ENCODE results near the gene TNRC6B. TPM values are rescaled to one million over a fixed set of nuclear protein-coding genes. Genes with fewer than 3 reads are reported as not detected.
A peak's percentile ranks its signal among the peaks of the same experiment; 100 is the strongest.

The TNRC6B gene
- total RNA-seq, 6 experiments from 2014 or later, result 30.8 to 36.3 (median 34.3) TPM

DNA sequence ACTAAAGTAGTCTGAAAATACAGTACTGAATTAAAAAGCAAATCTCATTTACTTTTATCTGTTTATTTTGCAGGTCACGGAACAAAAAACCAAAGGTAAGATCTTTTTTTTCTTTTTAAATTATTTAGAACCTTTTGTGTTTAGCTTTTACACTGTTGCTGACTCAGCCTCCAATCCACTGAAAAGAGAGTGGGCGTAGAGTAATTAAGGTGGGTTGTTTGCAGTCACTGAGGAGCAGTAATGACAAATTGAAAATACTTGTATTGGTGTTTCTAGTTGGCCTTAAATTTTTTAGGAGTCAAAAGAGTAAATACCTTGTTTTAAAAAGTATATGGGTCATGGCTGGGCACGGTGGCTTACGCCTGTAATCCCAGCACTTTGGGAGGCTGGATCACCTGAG lies 73.4 kb downstream of the TNRC6B start:
- peaks cover 12% of the 10 kb centered on the region; the same call in 1 of the 2 replicates for H3K4me1 Mint-ChIP-seq (ENCODE audit: low read depth)
- no peaks in the 10 kb centered on the region; the same call in 1 of the 2 replicates for H3K27me3 Mint-ChIP-seq (ENCODE audit: insufficient read depth)

GRCh38 chr22:40252146-40252545 lies 74.4 kb downstream of the TNRC6B start:
- Mint-ChIP-seq H3K27ac (no peak overlapping the region), H3K9me3 (no peaks in the 10 kb centered on the region), H3K36me3 (ENCODE audit: low read depth) (peaks cover 24% of the 10 kb centered on the region), H3K4me3 (no peak overlapping the region), H3K4me1 (ENCODE audit: low read depth) (peaks cover 22% of the 10 kb centered on the region; the same call in 1 of the 2 replicates), H3K27me3 (ENCODE audit: insufficient read depth) (no peaks in the 10 kb centered on the region; the same call in 1 of the 2 replicates)
- DNase-seq, result no peak
- TF ChIP-seq, protein P1, sequence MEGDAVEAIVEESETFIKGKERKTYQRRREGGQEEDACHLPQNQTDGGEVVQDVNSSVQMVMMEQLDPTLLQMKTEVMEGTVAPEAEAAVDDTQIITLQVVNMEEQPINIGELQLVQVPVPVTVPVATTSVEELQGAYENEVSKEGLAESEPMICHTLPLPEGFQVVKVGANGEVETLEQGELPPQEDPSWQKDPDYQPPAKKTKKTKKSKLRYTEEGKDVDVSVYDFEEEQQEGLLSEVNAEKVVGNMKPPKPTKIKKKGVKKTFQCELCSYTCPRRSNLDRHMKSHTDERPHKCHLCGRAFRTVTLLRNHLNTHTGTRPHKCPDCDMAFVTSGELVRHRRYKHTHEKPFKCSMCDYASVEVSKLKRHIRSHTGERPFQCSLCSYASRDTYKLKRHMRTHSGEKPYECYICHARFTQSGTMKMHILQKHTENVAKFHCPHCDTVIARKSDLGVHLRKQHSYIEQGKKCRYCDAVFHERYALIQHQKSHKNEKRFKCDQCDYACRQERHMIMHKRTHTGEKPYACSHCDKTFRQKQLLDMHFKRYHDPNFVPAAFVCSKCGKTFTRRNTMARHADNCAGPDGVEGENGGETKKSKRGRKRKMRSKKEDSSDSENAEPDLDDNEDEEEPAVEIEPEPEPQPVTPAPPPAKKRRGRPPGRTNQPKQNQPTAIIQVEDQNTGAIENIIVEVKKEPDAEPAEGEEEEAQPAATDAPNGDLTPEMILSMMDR (IDR thresholded peaks at IDR 0.05), result no peak

More for the DNA sequence above, 73.4 kb downstream of the TNRC6B start:
- DNase-seq, result no peak
- Mint-ChIP-seq H3K36me3 (ENCODE audit: low read depth) (peaks cover 22% of the 10 kb centered on the region), H3K4me3 (no peak overlapping the region), H3K9me3 (no peaks in the 10 kb centered on the region), H3K27ac (no peak overlapping the region)
- TF ChIP-seq, protein P1 (IDR thresholded peaks at IDR 0.05), result no peak

GRCh38 chr22:40256516-40256915 lies 78.8 kb downstream of the TNRC6B start:
- DNase-seq, result no peak
- TF ChIP-seq, protein P1 (IDR thresholded peaks at IDR 0.05), result no peak
- Mint-ChIP-seq H3K27me3 (ENCODE audit: insufficient read depth) (no peaks in the 10 kb centered on the region; the same call in 1 of the 2 replicates), H3K36me3 (ENCODE audit: low read depth) (peaks cover 23% of the 10 kb centered on the region), H3K27ac (no peak overlapping the region), H3K9me3 (no peaks in the 10 kb centered on the region), H3K4me3 (no peak overlapping the region), H3K4me1 (ENCODE audit: low read depth) (peaks cover 31% of the 10 kb centered on the region)

DNA sequence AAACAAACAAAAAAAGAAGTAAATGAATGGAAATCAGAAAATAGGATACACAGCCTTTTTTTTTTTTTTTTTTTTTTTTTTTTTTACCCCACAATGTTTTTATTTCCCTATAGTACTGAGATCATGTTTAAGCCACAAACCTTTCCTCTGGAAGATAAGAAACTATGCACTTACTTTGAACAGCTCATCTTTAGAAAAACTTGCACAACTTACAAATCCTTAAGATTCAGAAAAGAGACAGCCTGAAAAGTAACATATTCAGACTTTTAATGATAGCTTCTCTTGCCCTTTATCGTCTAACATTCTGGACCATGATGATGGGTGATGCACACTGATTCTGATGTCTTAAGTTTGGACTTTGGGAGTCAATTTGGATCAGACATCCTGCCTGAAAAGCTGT lies 80.3 kb downstream of the TNRC6B start:
- Mint-ChIP-seq H3K27ac (peak overlapping the region; percentile 25), H3K4me3 (no peak overlapping the region), H3K36me3 (ENCODE audit: low read depth) (peaks cover 29% of the 10 kb centered on the region), H3K4me1 (ENCODE audit: low read depth) (peaks cover 31% of the 10 kb centered on the region), H3K9me3 (no peaks in the 10 kb centered on the region), H3K27me3 (ENCODE audit: insufficient read depth) (no peaks in the 10 kb centered on the region; the same call in 1 of the 2 replicates)
- TF ChIP-seq, protein P1 (IDR thresholded peaks at IDR 0.05), result no peak
- DNase-seq, result no peak

- H3K4me3 Mint-ChIP-seq, result no peak overlapping the region
- H3K36me3 Mint-ChIP-seq (ENCODE audit: low read depth), result peaks cover 26% of the 10 kb centered on the region
- DNase-seq, result peak; percentile 5
- peak overlapping the region; percentile 25 for H3K27ac Mint-ChIP-seq
- no peaks in the 10 kb centered on the region for H3K9me3 Mint-ChIP-seq
- H3K27me3 Mint-ChIP-seq (ENCODE audit: insufficient read depth), result no peaks in the 10 kb centered on the region; the same call in 1 of the 2 replicates
- TF ChIP-seq, protein P1 (IDR thresholded peaks at IDR 0.05), result no peak
- H3K4me1 Mint-ChIP-seq (ENCODE audit: low read depth), result peaks cover 31% of the 10 kb centered on the region
Measured at GRCh38 chr22:40258501-40258915, 80.8 kb downstream of the TNRC6B start.

Measured in HFFc6 (cell line).